Effector memory CD8-positive, alpha-beta T cell (primary cell): ENCODE measurements around the gene GNAL.

ENCODE experiments used
- ATAC-seq: fragments of 150-1000 bp; cut with Tn5 transposase; replicated peaks from 2 replicates; pipeline ENCODE4 v1.10.0; 2021; ENCODE audit warnings: mild to moderate bottlenecking, moderate library complexity
- DNase-seq, 3 experiments: peaks; one replicate each; pipeline ENCODE4 v3.0.0; 2021
- H3K27ac Mint-ChIP-seq, 2 donors: one replicate each; pipeline ENCODE4 v1.8.0; 2022; ENCODE audit warnings: mild to moderate bottlenecking in 2 of 2, mixed read lengths in 2 of 2, moderate library complexity in 2 of 2
- H3K27me3 Mint-ChIP-seq, 2 donors: one replicate each; pipeline ENCODE4 v1.8.0; 2022; ENCODE audit warnings: mixed read lengths in 2 of 2
- H3K36me3 Mint-ChIP-seq: one replicate; pipeline ENCODE4 v1.8.0; 2022; ENCODE audit warnings: mild to moderate bottlenecking, moderate library complexity, mixed read lengths; ENCODE audit not compliant: insufficient read depth
- H3K4me1 Mint-ChIP-seq, 2 donors: one replicate each; pipeline ENCODE4 v1.8.0; 2022; ENCODE audit warnings: low read depth in 2 of 2, mixed read lengths in 2 of 2
- H3K4me3 Mint-ChIP-seq, 2 donors: one replicate each; pipeline ENCODE4 v1.8.0; 2022; ENCODE audit warnings: mild to moderate bottlenecking in 2 of 2, mixed read lengths in 2 of 2, moderate library complexity in 2 of 2
- H3K9me3 Mint-ChIP-seq, 2 donors: one replicate each; pipeline ENCODE4 v1.8.0; 2022; ENCODE audit warnings: mixed read lengths in 2 of 2

GNAL gene

DNA sequence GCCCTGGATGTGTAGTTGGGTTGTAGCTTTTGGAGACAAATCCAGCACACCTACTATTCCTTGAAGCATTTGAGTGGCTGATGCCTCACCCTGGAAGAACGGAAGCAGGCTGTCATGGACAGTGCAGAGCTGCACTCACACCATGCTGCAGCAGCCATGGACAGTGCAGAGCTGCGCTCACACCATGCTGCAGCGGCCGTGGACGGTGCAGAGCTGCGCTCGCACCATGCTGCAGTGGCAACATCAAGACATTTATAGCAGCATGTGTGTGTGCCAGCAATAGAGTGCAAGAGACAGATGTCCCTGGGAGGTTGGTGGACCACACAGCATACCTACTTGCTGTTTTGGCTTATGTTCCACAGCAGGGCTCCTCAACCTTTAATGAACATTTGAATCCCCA lies 30.6 kb downstream of the GNAL start:
- H3K4me1 Mint-ChIP-seq: no peaks in the 10 kb centered on the region
- peaks cover 5% of the 10 kb centered on the region for H3K36me3 Mint-ChIP-seq
- peaks cover 1 to 32% of the 10 kb centered on the region in 2 donors for H3K27me3 Mint-ChIP-seq
- no peak for DNase-seq
- no peaks in the 10 kb centered on the region for H3K9me3 Mint-ChIP-seq
- H3K4me3 Mint-ChIP-seq: no peak overlapping the region
- no peak overlapping the region for H3K27ac Mint-ChIP-seq
- no peak for ATAC-seq

DNA sequence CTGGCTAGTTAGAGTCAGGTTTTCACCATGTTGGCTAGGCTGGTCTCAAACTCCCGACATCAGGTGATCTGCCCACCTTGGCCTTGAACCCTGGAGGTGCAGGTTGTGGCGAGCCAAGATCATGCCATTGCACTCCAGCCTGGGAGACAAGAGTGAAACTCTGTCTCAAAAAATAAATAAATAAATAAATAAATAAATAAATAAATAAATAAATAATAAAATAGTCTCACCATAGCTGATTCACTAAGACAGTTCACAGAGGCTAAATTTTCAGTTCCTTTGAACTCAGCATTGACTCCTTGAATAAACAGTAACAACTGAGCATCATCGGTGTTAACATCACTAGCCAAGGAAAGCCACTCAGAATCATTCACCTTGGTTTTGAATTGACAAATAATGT lies 32.7 kb downstream of the GNAL start:
- Mint-ChIP-seq H3K4me1 (no peaks in the 10 kb centered on the region), H3K36me3 (no peaks in the 10 kb centered on the region), H3K27me3 (peaks cover 0 to 11% of the 10 kb centered on the region in 2 donors), H3K9me3 (no peaks in the 10 kb centered on the region), H3K4me3 (no peak overlapping the region), H3K27ac (no peak overlapping the region)
- DNase-seq: no peak
- ATAC-seq: no peak

DNA sequence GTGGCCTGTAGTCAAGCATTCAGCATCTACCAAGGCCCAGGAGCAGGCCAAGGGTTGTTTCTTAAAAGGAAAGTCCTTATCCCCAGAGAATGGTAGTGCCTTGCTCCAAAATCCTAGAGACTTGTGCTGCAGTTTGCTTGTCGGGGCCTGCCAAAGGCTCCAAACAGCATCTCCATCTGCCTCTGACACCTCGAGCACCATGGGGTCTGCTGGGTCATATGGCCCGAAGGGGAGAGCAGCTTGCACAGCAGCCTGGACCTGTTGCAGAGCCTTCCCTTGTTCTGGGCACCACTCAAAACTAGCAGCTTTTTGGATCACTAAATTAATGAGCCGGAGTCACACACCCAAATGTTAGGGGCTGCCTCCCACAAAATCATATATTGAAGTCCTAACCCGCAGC lies 35.7 kb downstream of the GNAL start:
- Mint-ChIP-seq H3K9me3 (no peaks in the 10 kb centered on the region), H3K27me3 (peaks cover 11 to 20% of the 10 kb centered on the region in 2 donors), H3K27ac (no peak overlapping the region), H3K4me1 (no peaks in the 10 kb centered on the region), H3K4me3 (no peak overlapping the region), H3K36me3 (no peaks in the 10 kb centered on the region)
- no peak for DNase-seq
- ATAC-seq: no peak

DNA sequence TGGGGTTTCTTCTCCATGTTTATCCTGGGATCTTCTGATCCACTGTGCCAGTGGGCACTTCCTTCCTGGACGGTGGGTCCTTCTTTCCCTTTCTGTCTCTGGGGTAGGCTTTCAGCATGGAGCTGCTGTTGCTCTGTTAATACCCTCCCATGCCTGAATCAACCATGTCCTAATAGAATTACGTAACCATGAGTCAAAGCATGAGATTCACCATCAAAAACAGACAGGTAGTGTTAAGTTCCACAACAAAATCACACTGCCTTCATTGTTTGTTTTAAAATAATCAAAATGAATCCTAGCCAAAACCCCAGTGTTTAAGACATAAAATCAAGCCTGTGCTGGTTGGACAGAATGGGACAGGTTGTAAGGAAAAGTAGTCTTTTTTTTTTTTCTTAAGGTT lies 37.5 kb downstream of the GNAL start:
- Mint-ChIP-seq H3K4me3 (no peak overlapping the region), H3K4me1 (no peaks in the 10 kb centered on the region), H3K27ac (no peak overlapping the region), H3K36me3 (no peaks in the 10 kb centered on the region), H3K9me3 (no peaks in the 10 kb centered on the region), H3K27me3 (peaks cover 14 to 22% of the 10 kb centered on the region in 2 donors)
- no peak for ATAC-seq
- DNase-seq: no peak

DNA sequence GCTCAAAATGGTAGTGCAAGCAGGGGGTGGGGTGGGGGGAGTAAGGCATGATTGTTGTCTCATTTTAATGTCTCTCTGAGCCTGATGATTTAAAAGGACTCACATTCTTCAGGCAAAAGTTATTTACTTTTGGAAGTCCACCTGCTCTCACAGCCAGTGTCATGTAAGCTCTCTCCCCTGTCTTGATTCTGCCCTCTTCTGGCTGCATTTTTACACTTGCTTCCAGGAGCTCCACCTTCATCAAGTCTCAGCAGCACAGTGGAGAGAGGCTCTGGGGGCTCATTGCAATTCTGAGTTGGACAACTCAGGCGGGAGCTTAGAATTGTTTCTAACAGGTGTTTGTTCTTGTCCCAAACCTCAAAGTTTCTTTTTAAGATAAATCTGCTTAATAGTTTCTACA lies 39.2 kb downstream of the GNAL start:
- H3K27me3 Mint-ChIP-seq: peaks cover 31 to 36% of the 10 kb centered on the region in 2 donors
- no peak overlapping the region for H3K4me3 Mint-ChIP-seq
- H3K4me1 Mint-ChIP-seq: peaks cover 0 to 4% of the 10 kb centered on the region in 2 donors
- H3K36me3 Mint-ChIP-seq: no peaks in the 10 kb centered on the region
- ATAC-seq (no peak), DNase-seq (no peak)
- H3K9me3 Mint-ChIP-seq: no peaks in the 10 kb centered on the region
- H3K27ac Mint-ChIP-seq: no peak overlapping the region

DNA sequence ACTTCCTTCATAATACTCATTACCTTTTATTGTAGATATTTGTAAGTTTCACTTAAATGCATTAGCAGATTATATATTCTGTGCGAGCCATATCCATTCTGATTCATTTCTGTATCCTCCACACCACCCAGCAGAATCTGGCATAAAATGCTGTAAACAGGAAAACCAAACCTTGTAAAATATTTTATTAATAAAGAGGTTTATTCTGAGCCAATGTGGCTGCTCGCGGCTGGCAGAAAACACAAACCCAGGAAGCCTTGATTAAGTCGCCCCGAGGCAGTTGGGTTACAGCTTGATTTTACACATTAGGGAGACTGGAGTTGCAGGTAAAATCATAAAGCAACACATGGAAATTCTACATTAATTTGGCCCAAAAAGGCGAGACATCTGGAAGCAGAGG lies 40.5 kb downstream of the GNAL start:
- ATAC-seq: no peak
- Mint-ChIP-seq H3K36me3 (no peaks in the 10 kb centered on the region), H3K4me1 (peaks cover 0 to 4% of the 10 kb centered on the region in 2 donors), H3K9me3 (no peaks in the 10 kb centered on the region), H3K27ac (no peak overlapping the region), H3K4me3 (no peak overlapping the region), H3K27me3 (peaks cover 39 to 44% of the 10 kb centered on the region in 2 donors)
- no peak for DNase-seq

DNA sequence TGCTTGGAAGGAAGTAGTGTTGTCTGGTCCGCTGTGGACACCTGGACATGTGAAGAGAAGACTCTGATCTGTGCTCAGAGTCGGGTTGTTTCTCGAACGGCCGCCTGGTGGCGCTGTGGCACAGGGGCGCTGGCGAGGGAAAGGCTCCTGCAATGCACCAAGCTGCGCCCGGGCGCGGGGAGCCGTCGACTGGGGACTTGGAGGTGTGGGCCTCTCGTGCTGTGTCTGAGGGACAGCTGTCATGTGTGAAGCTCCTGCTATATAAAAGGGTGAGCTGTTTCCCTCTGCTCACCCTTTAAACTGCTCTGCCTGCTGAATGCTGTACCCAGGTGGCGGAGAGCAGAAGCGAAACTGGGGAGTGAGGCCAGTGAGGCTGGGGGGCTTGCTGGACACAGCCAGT lies 44.0 kb downstream of the GNAL start:
- peak; percentile 66 for ATAC-seq
- H3K9me3 Mint-ChIP-seq: no peaks in the 10 kb centered on the region
- DNase-seq: peak; percentile 39 to 54 (median 41)
- H3K4me1 Mint-ChIP-seq: peaks cover 0 to 4% of the 10 kb centered on the region in 2 donors
- H3K36me3 Mint-ChIP-seq: no peaks in the 10 kb centered on the region
- peaks cover 41 to 62% of the 10 kb centered on the region in 2 donors for H3K27me3 Mint-ChIP-seq
- H3K4me3 Mint-ChIP-seq: no peak overlapping the region
- no peak overlapping the region for H3K27ac Mint-ChIP-seq

DNA sequence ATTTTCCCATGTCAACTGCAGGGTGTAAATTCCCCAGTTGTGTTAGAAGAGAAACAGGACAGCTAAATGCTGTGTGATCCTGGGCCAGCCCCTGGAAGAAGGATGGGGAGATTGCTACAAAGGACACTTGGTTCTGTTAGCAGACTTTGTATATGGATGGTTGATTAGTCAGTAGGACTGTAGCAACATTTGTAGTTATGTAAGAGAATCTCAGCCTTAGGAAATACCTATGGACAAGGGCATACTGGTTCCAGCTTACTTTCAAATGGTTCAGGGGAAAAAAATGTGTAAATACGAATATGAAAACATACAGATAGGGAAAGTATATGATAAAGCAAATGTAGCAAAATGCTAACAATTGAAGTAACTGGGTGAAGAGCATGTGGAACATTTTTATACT lies 47.6 kb downstream of the GNAL start:
- no peak for ATAC-seq
- H3K4me1 Mint-ChIP-seq: peaks cover 0 to 4% of the 10 kb centered on the region in 2 donors

DNA sequence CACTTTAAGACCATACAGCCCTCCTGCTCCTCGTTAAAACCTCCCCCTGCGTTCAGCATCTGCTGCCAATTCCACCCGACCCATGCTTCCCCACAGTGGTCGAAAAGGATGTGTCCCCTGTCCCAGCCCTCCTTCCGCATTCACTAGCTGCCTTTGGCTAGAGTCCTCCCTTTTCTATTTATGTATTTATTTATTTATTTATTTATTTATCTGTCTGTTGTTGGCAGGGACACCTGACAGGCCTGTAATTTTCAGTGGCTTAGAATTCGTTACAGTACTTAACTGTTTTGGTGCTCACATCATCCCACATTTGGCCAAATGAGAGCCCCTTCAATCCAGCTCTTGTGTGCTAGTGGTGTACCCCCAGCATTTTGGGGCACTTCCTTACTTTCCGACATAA lies 50.8 kb downstream of the GNAL start:
- DNase-seq (no peak), ATAC-seq (no peak)
- Mint-ChIP-seq H3K9me3 (no peaks in the 10 kb centered on the region), H3K27ac (no peak overlapping the region), H3K36me3 (no peaks in the 10 kb centered on the region), H3K4me3 (no peak overlapping the region), H3K4me1 (no peaks in the 10 kb centered on the region), H3K27me3 (peaks cover 29 to 56% of the 10 kb centered on the region in 2 donors)

More for the DNA sequence above, 47.6 kb downstream of the GNAL start:
- no peaks in the 10 kb centered on the region for H3K36me3 Mint-ChIP-seq
- DNase-seq: no peak
- no peak overlapping the region for H3K27ac Mint-ChIP-seq
- peaks cover 31 to 71% of the 10 kb centered on the region in 2 donors for H3K27me3 Mint-ChIP-seq
- H3K9me3 Mint-ChIP-seq: no peaks in the 10 kb centered on the region
- H3K4me3 Mint-ChIP-seq: no peak overlapping the region

DNA sequence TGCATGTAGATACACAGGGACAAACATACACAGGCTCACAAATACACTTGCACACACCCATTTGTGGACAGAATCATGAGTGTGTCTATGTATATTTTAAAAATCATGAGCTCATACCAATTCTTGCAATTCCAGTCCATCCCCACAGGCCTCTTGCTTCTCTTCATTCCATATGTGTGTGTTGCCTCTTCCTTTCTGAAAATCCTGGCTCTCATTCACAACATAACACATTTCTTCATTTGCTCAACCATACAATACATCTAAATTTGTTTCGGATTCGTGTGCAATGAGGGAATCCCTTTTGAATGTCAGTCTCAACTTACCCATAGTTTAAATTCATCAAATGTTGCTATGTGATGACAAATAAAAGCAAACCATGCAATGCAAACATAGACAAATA lies 51.4 kb downstream of the GNAL start:
- Mint-ChIP-seq H3K4me3 (no peak overlapping the region), H3K4me1 (no peaks in the 10 kb centered on the region), H3K36me3 (no peaks in the 10 kb centered on the region), H3K27ac (no peak overlapping the region), H3K9me3 (no peaks in the 10 kb centered on the region), H3K27me3 (peaks cover 24 to 53% of the 10 kb centered on the region in 2 donors)
- DNase-seq (no peak), ATAC-seq (no peak)

DNA sequence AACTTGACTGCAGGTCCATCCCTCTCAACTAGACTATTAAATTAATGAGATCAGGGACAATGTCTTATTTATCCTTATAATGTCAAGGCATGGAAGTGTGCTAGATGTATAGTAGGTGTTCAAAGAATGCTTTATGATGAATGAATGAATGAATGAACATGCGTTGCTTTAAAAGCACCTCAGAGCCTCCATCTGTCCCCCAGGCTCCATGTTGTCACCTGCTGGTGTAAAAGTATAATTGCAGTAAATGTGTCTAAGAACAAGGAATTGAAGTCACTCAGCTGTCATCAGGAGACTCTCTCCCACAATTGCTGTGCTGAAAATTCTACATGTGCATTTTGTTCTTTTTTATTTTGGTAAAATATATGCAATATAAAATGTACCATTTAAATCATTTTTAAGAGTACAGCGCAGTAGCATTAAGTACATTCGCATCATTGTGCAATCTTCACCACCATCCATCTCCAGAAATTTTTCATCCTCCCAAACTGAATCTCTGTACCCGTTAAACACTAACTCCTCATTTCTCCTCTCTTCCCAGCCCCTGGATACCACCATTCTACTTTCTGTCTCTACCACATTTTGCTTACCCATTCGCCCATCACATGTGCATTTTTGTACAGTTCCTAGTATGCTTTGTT lies 52.6 kb downstream of the GNAL start:
- H3K27me3 Mint-ChIP-seq: peaks cover 34 to 56% of the 10 kb centered on the region in 2 donors
- no peaks in the 10 kb centered on the region for H3K9me3 Mint-ChIP-seq
- no peaks in the 10 kb centered on the region for H3K36me3 Mint-ChIP-seq
- H3K4me1 Mint-ChIP-seq: no peaks in the 10 kb centered on the region
- H3K4me3 Mint-ChIP-seq: no peak overlapping the region
- no peak overlapping the region for H3K27ac Mint-ChIP-seq
- DNase-seq (no peak), ATAC-seq (no peak)

DNA sequence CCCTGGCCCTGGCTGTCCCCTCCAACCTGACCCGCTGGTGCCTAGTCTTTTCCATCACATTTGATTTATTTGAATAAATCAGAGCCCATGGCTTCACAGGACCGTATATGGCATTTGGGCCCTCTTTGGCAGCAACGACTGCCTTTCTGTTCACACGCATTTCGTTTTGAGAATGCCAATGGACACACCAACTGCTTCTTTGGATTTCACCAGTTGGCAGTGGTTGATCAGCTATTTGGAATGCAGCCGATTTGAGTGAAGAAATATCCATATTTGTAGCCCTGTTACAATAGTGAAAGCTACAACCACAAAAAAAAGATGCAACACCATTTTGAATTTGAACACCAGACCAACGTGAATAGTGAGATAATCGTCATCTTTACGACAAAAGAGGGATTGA lies 56.5 kb downstream of the GNAL start:
- peaks cover 3% of the 10 kb centered on the region for H3K36me3 Mint-ChIP-seq
- ATAC-seq: no peak
- H3K27ac Mint-ChIP-seq: no peak overlapping the region
- peaks cover 0 to 2% of the 10 kb centered on the region in 2 donors for H3K4me1 Mint-ChIP-seq
- no peaks in the 10 kb centered on the region for H3K9me3 Mint-ChIP-seq
- no peak for DNase-seq
- H3K4me3 Mint-ChIP-seq: no peak overlapping the region
- peaks cover 53 to 59% of the 10 kb centered on the region in 2 donors for H3K27me3 Mint-ChIP-seq

DNA sequence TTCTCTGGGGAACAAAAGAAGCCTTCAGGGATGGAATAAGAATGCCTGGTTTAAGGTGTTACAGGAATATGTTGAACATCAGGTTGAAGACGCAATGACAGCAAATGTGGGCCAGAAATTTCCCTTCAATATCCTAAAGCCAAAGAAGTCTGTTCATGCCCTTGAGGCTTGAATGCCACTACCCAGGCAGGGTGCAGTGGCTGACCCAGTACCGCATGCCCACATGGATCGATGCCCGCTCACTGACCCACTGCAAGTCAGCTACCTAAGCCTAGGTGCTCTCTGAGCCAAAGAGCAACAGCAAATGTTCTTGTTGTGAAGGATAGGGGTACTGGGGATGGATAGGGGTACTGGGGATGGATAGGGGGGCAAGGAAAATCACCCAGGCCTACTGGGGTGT lies 58.2 kb downstream of the GNAL start:
- no peak for ATAC-seq
- Mint-ChIP-seq H3K4me3 (no peak overlapping the region), H3K9me3 (no peaks in the 10 kb centered on the region), H3K27me3 (peaks cover 61 to 63% of the 10 kb centered on the region in 2 donors), H3K36me3 (peaks cover 3% of the 10 kb centered on the region), H3K4me1 (peaks cover 3 to 6% of the 10 kb centered on the region in 2 donors), H3K27ac (no peak overlapping the region)
- no peak for DNase-seq

DNA sequence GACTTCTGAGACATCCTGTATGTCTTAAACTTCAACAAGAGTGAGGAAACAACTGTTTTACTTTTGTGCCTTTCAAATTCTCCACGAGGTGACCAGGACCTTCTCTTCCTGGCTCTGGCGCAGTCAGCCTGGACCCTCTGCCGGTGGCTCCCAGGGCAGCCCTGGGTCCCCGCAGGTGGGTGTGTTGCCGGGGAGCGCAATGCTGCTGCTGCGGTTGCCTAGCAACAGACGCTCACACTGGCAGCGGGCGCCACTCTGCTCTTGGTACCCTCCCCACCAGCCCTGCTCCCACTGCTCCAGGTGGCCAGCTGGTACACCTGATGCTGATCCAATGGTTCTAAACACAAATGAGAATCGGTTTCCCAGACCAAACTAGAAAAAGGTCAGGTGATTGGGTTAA lies 58.7 kb downstream of the GNAL start:
- no peak for DNase-seq
- peaks cover 3 to 7% of the 10 kb centered on the region in 2 donors for H3K4me1 Mint-ChIP-seq
- H3K36me3 Mint-ChIP-seq: peaks cover 3% of the 10 kb centered on the region
- no peaks in the 10 kb centered on the region for H3K9me3 Mint-ChIP-seq
- no peak overlapping the region for H3K4me3 Mint-ChIP-seq
- peaks cover 61% of the 10 kb centered on the region in 2 donors for H3K27me3 Mint-ChIP-seq
- ATAC-seq: no peak
- H3K27ac Mint-ChIP-seq: no peak overlapping the region
